RWPE2 (cell line): ENCODE results near the gene RIPK4.

ENCODE experiments used
- ATAC-seq: fragments of 200-7000 bp; cut with Tn5 transposase; 3 replicates; pipeline ENCODE4 v1.9.1; 2021; ENCODE audit warnings: low read depth
- DNase-seq: peaks from one replicate; pipeline ENCODE4 v3.0.0-alpha.2; 2020; ENCODE audit warnings: low spot score
- H3K27ac ChIP-seq: fragments of 450-650 bp; 2 replicates; pipeline ENCODE4 v1.5.1; 2017; ENCODE audit warnings: mild to moderate bottlenecking; ENCODE audit not compliant: poor library complexity, severe bottlenecking
- H3K27me3 ChIP-seq: fragments of 250-450 bp; sonication (Bioruptor Pico); 2 replicates; pipeline ENCODE4 v1.5.1; 2021; ENCODE audit warnings: mild to moderate bottlenecking, moderate library complexity; ENCODE audit not compliant: insufficient read depth, poor library complexity, severe bottlenecking
- H3K36me3 ChIP-seq: fragments of 250-450 bp; sonication (Bioruptor Pico); 2 replicates; pipeline ENCODE4 v1.5.1; 2020; ENCODE audit warnings: low read depth, mild to moderate bottlenecking, moderate library complexity
- H3K4me1 ChIP-seq: fragments of 250-450 bp; sonication (Bioruptor Pico); 2 replicates; pipeline ENCODE4 v1.5.1; 2021; ENCODE audit warnings: mild to moderate bottlenecking, moderate library complexity; ENCODE audit not compliant: insufficient read depth, poor library complexity, severe bottlenecking
- H3K4me3 ChIP-seq: fragments of 250-450 bp; sonication (Bioruptor Pico); 2 replicates; pipeline ENCODE4 v1.5.1; 2021; ENCODE audit warnings: mild to moderate bottlenecking, moderate library complexity; ENCODE audit not compliant: severe bottlenecking
- H3K9me3 ChIP-seq: fragments of 250-450 bp; sonication (Bioruptor Pico); 2 replicates; pipeline ENCODE4 v1.5.1; 2021; ENCODE audit warnings: mild to moderate bottlenecking, moderate library complexity; ENCODE audit not compliant: severe bottlenecking
- CTCF ChIP-seq: fragments of 450-650 bp; IDR thresholded peaks from one replicate; pipeline ENCODE4 v1.5.1; 2017; ENCODE audit warnings: mild to moderate bottlenecking, moderate library complexity; ENCODE audit not compliant: poor library complexity, severe bottlenecking

The RIPK4 gene

DNA sequence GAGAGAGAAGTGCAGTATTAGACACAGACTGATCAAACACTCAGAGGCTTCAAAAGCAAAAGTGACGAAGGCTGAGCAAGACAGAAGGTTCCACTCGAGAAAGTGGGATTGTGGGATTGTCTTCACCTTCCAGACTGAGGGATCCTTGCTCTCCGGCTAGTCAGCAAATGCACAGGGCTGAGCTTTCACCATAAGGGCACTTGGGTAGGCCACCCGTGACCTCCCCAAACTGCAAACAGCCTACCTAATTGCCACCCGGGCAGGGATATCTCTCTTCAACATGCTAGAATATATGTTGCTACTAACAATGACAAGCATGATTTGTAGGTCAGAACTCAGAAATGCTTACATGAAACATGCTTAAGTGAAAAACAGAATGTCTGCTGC is 35.3 kb upstream of the RIPK4 start:
- Histone ChIP-seq H3K36me3 (peaks cover 61% of the 10 kb centered on the region), H3K4me1 (no peaks in the 10 kb centered on the region), H3K27me3 (no peaks in the 10 kb centered on the region), H3K27ac (no peak overlapping the region), H3K9me3 (no peaks in the 10 kb centered on the region), H3K4me3 (no peak overlapping the region)
- TF ChIP-seq CTCF = no peak
- ATAC-seq (no peak), DNase-seq (no peak)

DNA sequence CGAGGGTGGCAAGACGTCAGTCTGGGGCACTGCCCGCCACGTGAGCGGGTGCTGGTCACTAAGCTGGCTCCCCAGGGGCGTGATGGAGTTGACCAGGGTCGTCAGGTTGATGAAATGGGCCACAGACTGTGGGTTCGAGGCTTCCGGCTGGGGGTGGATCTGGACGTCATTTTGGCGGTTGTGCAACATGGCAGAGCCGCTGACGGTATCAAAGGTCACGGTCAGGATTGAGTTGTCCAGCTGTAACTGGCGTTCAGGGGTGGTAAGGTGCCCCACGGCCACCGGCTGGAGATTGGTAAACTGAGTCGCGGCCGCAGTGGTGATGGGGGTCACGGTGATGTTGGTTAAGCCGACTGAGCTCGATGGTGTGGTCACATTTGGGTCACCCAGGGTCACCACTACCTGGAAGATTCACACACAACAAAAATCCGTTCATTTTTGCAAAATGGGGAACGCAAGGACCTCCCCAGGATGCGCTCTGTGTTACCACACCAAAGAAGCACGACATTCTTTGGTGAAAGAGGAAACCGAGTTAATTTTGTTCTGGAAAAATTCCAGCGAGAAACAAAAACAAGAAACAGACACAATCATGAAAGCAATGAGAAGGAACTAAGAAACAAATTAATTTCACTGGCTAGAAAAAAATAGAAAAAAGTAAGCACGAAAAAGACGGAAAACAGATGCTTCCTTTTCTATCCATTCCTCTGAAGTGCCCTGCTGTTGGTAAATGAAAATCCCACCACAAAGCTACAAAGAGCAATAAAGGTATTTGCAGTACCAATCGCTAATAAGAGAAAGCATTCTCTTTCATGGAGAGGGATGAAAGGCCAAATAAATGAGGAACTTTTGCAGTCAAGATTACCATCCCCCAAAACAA is 34.7 kb upstream of the RIPK4 start:
- no peaks in the 10 kb centered on the region for H3K27me3 ChIP-seq
- H3K9me3 ChIP-seq = no peaks in the 10 kb centered on the region
- peaks cover 61% of the 10 kb centered on the region for H3K36me3 ChIP-seq
- ATAC-seq (no peak), DNase-seq (no peak)
- no peak for TF ChIP-seq CTCF
- H3K4me1 ChIP-seq = no peaks in the 10 kb centered on the region
- H3K27ac ChIP-seq = no peak overlapping the region
- no peak overlapping the region for H3K4me3 ChIP-seq

- H3K4me1 ChIP-seq = no peaks in the 10 kb centered on the region
- no peak overlapping the region for H3K27ac ChIP-seq
- peaks cover 61% of the 10 kb centered on the region for H3K36me3 ChIP-seq
- ATAC-seq (no peak), DNase-seq (no peak)
- no peak for TF ChIP-seq CTCF
- H3K9me3 ChIP-seq = no peaks in the 10 kb centered on the region
- no peak overlapping the region for H3K4me3 ChIP-seq
- H3K27me3 ChIP-seq = no peaks in the 10 kb centered on the region
Observed at GRCh38 chr21:41800425-41801320, 33.8 kb upstream of the RIPK4 start.

DNA sequence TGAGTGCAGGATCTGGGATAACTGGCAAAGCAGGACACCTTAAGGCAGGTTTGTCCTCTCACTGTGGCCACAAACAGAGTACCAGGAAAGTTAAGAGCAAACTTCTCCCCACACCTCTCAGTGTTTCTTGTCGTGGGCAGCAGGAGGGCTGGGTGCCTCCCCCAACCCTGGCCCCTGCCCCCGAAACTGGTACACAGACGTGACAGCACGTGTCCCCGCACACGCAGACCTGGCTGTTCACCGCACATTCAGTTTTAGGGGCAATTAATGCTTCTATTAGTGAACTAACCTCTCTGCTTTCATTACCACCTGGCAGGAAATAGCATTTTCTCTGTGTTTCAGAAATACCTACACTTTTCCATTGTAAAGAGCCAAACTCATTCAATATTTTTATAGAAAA is 32.9 kb upstream of the RIPK4 start:
- Histone ChIP-seq H3K36me3 (peaks cover 61% of the 10 kb centered on the region), H3K4me1 (no peaks in the 10 kb centered on the region), H3K27ac (no peak overlapping the region), H3K4me3 (no peak overlapping the region), H3K27me3 (no peaks in the 10 kb centered on the region), H3K9me3 (no peaks in the 10 kb centered on the region)
- DNase-seq = no peak
- TF ChIP-seq CTCF = no peak
- no peak for ATAC-seq

DNA sequence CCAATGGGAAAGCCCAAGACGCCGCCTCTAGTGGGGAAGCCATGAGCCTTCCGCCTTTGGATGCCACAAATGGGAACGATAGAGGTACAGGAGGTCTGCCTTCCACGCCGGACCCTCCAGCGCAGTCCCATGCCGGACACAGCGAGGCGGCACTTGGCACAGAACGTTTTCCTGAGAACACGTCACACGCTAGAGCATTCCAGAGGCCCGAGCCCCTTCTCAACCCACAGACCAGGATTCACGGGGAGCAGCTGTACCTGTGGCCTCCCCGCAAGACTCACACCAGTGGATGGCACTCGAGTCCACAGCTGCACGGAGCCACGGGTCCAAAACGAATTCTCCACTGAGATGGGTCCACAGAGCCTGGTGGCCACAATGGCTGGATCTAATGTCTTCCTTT is 31.5 kb upstream of the RIPK4 start:
- TF ChIP-seq CTCF = no peak
- Histone ChIP-seq H3K4me3 (no peak overlapping the region), H3K27ac (no peak overlapping the region), H3K9me3 (no peaks in the 10 kb centered on the region), H3K4me1 (no peaks in the 10 kb centered on the region), H3K27me3 (no peaks in the 10 kb centered on the region), H3K36me3 (peaks cover 51% of the 10 kb centered on the region)
- DNase-seq = no peak
- no peak for ATAC-seq
